Right ventricle myocardium superior (tissue), 1 donor: ENCODE measurements around the gene PLEKHA1. TPM values are rescaled to one million over a fixed set of nuclear protein-coding genes. Genes with fewer than 3 reads are reported as not detected.

Experiments used
- ATAC-seq: fragments of 200-7000 bp; cut with Tn5 transposase; one replicate; pipeline ENCODE4 v1.9.1; 2020; ENCODE audit warnings: mild to moderate bottlenecking; ENCODE audit not compliant: poor library complexity
- DNase-seq: peaks from one replicate; pipeline ENCODE4 v3.0.0-alpha.2; 2020
- intact Hi-C: fragments of 100-400 bp; cut with DNase I; formaldehyde crosslinking; loops from one replicate; pipeline ENCODE4 v1.11.2; 2022
- total RNA-seq: library from RNA; stranded (reverse); fragmentation: NEBNext Ultra II Directional; extraction: Animal tissue kit (Norgen Biotek cat#: 25700); gene quantifications from one replicate; pipeline ENCODE4 v1.2.1, GENCODE V29; 2021
- donor health status: DM: no; HTN: yes; CAD: no; lungs with severe emphysema.

Gene PLEKHA1
- total RNA-seq, 1 donor from 2014 or later, result 74.4 TPM

DNA sequence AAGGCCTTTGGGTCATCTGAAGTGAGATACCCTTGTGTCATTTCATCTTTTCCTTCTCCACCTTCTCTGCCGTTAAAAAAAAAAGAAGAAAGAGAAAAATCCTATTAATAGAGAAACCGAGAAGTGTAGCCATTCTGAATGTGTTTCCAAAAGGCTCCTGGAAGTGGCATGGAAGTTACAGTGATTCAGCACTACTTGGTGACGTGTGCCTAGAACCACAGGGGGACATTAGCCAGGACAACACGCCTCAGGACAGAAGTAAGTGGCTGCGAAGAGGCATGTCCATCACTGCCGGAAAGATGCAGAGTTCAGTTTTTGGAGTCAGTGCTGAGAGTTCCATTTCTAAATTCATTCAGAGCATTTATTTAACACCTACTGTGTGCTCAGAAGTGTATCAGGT, 93.2 kb downstream of the PLEKHA1 start:
- intact Hi-C loops, result no loop called here
- ATAC-seq (no peak), DNase-seq (no peak)

DNA sequence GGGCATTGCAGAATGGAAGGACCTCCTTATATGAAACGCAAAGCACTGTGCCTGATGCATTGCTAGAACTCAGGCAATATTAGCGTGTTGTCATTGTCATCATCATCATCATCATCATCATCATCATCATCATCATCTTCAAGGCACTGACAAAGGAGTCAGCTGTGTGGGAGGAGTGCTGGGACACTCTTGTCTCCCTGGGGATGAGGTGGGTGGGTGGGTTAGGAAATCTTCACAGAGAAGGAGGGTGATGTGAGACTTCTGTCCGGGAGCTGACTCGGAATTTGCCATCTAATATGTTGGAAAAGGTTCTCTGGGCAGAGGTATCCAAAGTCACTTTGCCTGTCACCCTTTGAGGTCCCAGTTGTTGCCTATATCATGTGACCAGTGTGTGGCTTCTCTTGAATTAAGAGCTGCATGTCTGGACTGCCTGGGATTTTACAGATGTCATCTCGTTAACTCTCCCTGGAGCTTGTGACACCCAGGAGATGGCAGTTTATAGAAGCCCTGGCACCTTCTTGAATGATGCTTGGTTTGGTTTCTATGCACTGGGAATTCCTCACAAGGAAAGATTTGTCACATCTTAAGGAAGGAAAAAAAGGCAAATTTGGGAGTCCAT, 93.9 kb downstream of the PLEKHA1 start:
- intact Hi-C loops, result no loop called here
- ATAC-seq, result no peak

DNA sequence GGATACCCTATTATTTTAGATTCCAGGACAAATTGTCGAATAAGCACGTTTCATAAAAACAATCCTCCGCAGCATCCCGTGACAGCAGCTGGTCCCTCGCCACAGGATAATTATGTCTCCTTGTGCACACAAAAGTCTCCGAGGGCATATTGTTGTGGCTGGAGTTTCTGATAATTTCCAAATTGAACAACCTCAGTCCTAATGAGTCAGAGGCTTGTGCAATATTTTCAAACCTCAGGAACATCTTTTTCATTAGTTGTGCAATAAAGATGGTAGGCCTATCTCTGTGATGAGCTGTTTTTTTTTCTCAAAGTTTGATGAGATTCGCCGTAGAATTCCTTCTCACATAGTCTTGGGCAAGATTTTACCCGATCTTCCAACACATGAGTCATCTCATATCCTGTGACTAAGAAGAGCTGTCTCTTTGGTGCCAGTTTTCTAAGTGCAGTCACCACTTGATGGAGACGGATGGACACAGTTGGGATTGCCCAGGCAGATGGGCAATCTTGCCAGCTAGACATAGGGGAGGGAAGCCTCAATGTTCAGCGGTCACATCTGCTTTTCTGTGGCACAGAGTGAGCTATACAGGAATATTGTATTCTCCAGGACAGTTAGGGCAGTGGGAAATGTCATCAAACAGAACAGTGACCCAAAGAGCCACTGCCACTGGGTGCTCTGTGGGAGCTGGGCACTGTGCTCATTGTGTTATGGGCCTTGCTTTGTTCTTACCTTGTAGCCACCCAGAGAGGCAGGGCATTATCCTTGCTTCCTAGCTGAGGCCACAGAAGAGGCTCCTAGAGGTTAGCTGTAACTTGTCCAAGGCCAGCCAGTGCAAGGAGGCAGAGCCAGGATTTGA, 94.6 kb downstream of the PLEKHA1 start:
- no peak for DNase-seq

More for the DNA sequence above, 93.9 kb downstream of the PLEKHA1 start:
- no peak for DNase-seq

DNA sequence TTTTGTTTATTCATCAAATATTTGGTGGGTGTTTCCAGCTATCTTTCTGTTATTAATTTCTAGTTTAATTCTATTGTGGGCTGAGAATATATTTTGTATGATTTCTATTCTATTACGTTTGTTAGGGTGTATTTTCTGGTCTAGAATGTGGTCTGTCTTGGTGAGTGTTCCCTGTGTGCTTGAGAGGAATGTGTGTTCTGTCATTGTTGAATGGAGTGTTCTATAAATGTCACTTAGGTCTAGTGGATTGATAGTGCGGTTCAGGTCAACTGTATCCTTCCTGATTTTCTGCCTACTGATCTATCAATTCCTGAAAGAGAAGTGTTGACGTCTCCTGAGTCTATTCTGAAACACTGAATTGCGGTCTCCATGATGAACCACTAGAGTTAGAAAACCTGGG, 95.3 kb downstream of the PLEKHA1 start:
- no peak for DNase-seq
- intact Hi-C loops, result no loop called here
- ATAC-seq, result peak; percentile 66

More for the DNA sequence above, 94.6 kb downstream of the PLEKHA1 start:
- intact Hi-C loops, result no loop called here
- ATAC-seq, result peak; percentile 65

DNA sequence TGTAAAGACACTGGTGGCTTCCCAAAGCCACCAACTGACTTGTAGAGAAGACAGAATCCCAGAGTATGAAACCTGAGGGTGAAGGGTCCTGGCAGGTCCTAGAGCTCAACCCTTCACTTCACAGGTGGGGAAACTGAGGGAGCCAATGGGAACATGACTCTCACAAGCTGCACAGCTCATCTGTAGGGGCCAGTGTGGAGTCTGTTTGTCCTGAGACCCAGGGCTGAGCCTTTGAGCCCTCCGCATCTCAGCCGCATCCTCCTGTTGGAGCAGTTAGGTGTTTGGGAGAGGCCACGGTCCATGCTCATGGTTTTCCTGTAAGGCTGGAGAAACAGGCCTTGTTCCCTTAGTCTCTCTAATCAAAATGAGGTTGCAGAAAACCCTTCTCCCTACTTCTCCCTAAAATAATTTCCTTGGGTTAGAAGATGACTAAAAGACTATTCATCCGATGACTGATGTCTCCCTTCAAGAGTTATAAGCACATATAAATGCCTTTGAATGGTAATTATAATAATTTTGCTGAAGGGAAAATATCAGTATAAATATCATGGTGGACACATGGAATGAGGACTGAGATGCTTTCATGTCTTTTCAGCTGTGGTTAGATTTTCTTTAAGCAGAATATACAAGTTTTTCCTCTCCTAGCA, 97.1 kb downstream of the PLEKHA1 start:
- intact Hi-C loops, result no loop called here
- ATAC-seq (no peak), DNase-seq (no peak)

DNA sequence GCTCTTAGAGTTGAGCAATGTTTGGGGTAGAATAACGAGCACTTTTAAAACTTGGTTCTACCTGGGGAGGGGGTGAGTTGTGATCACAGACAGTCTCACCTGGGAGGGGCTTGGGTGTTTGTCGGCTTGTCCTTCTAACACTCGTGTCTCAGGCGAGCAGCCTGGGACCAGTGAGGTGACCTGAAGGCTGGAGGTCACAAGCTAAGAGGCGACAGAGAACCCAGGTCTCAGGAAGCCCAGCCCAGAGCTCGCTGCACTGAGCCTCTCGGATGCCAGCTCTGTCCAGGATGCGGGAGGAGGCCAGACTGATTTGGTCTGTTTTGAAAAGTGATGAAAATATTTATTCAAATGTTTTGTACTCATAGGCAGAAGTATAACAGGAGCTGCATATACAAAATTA, 98.6 kb downstream of the PLEKHA1 start:
- DNase-seq (peak; percentile 30), ATAC-seq (no peak)
- intact Hi-C loops, result no loop called here

DNA sequence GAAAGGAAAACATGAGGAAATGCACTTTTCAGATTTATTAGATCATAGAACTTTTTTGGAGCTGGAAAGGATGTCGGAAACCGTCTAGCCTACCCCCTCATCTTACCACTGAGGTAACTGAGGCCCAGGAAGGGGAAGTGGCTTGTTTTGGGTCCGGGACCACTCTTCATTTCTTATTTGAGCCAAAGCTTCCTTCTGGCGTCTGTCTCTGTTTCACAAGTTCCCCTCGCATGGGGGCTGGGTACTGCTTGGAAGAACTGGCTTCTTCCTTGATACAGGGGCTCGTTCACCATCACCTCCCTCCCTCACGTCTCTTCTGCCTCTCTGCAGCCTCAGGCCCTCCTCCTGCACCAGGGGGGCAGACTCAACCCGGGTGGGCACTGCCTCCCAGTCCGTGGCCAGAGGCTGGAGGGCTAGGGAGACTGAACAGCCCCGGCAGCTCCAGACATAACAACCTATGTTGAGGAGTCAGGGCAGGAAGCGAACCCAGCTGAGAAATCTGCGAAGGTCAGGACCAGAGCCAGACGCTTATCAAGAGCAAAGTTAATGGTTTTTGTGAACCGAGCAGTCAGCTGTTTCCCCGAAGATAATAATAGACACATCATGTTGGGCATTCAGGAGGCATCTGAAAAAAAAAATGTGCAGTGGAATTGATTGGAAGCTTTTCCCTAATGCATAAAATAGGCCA, 99.8 kb downstream of the PLEKHA1 start:
- peak; percentile 73 for ATAC-seq
- peak; percentile 44 for DNase-seq
- intact Hi-C loops, result no loop called here

DNA sequence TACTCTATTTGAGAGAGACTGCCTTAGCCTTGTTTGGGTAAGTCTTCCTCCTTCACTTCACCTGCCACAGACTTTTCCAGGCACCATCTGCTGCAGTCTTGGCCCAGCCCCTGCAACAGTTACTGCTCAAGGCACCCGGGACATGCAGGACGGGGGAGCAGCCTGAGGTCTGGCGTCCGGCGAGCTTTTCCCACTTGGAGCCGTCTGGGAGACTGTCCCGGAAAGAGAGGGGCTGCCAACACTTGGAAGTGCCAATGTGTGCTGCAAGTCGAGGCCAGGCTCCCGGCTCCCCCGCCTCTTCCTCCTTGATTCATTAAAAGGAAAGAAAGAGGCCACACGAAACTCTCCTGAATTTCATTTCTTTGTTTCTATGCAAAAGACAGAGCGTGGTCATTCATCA, 100.6 kb downstream of the PLEKHA1 start:
- ATAC-seq, result peak; percentile 95
- intact Hi-C loops, result no loop called here
- DNase-seq, result peak; percentile 88

DNA sequence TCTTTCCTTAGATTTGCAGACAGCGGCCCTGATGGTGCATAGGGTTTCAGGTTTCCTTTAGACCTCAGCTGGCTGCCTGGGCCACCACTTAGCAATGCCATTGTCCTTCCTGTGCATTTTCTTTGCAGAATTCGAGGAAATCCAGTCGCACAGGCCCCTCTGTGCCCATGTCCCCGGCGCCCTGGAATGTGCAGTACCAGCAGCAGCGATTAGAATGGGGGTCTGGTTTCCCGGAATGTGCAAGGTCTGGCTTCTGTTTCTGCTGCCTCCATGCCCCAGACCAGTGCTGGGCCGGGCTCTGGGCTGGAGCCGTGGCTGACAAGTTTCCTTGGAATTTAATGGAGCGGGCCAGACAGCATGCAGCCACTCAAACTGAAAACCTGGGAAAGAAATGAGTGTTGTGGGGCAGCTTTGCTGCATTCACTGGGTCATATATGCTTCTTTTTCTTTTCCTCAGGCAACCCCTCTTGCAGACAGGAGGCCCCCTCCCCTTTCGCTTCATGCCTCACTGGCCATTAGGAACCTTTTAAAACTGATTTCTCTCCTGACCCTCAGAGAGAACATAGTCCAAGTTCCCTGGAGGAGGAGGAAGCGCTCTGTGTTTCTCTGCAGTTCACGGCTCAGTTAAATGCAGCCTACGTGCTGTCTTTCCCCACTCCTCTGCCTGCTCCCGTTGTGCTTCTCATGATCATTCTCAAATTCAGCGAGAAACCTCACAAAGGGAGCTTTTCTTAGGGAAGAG, 101.3 kb downstream of the PLEKHA1 start:
- peak; percentile 46 for DNase-seq
- intact Hi-C loops, result no loop called here
- ATAC-seq, result peak; percentile 5

DNA sequence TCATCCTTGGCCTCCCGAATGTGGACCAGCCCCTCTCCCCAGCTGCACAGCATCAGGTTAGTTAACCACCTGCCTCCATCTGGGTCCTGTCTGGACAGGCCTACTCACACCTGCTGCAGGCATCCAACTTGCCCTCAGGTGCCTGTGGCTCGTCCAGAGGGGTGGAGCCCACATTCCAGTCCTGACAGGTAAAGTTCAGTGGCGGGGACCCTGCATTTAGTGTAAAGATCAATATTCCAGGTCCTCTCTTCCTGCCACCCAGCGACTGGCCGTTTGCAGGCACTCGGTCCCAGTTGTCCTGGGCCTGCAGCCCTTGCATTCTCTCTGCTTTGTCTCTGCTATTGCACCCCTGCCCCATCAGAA, 101.8 kb downstream of the PLEKHA1 start:
- intact Hi-C loops, result no loop called here

DNA sequence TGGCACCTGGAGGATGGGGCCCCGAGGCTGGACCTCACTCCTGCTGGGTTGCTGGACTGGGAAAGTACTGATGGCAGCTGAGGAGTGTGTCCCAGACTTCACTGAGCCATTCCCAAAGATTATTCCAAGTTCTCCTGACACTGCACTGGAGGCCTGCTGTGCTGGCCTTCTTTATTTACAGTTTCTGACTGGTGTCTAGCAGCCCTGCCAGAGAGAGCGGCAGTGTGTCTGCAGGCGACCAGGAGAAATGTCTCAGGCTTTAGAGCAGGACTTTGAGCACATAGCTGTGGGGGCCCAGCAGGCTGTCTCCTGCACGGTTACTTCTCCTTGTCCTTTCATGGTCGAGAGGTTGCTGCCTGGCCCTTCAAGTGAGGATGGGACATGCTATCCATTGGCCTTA, 102.9 kb downstream of the PLEKHA1 start:
- DNase-seq (peak; percentile 28), ATAC-seq (no peak)
- intact Hi-C loops, result no loop called here

More for the DNA sequence above, 101.8 kb downstream of the PLEKHA1 start:
- DNase-seq (peak; percentile 30), ATAC-seq (no peak)

DNA sequence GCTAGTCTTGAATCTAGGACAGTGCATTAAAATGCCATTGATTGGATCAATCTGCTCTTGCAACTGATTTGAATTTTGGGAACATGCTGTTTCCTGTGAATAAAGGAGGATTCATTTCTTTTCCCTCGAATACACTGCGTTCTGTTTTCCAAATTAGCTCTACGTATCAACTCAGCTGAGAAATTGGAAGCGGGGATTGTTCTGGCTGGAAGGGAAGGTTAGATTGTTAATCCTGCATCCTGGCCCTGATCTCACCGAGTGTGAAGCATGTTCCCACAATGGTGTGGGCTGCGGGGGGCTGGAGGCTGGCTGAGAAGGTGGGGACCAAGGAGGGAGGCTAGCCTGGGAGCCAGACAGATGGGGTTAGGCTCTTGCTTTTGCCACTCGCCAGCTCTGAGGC, 104.5 kb downstream of the PLEKHA1 start:
- ATAC-seq (no peak), DNase-seq (peak; percentile 17)
- intact Hi-C loops, result no loop called here

DNA sequence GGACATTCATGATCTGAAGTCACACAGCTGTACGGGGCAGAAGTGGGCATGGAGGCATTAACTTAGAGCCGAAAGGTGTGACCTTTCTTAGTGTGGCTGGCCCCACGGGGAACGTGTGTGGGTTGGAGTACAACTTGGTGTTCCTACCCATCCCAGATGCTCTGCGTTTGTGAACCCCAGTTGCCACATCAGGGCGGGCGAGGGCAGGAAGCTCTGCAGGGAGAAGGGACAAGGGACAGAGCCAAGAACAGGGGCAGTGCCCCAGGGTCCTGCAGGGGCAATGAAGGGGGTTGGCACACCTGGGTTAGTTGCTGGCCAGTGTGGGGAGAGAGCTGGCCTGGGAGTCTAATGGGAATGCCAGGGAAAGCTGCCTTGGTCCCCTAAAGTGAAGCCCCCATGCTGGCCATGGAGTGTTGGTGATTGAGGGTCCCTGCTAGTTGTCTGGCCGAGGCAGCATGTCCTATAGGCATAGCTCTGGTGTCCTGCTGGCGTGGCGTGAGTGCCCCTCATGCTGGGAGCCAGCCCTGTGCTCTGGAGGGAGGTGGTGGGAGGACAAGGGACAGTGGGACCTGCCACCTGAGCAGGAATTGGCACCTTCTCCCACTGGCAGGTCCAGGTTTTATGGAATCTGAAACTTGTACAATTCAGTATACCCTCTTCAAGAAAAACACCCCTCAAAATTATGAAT, 105.8 kb downstream of the PLEKHA1 start:
- no peak for ATAC-seq
- peak; percentile 20 for DNase-seq
- intact Hi-C loops, result no loop called here

DNA sequence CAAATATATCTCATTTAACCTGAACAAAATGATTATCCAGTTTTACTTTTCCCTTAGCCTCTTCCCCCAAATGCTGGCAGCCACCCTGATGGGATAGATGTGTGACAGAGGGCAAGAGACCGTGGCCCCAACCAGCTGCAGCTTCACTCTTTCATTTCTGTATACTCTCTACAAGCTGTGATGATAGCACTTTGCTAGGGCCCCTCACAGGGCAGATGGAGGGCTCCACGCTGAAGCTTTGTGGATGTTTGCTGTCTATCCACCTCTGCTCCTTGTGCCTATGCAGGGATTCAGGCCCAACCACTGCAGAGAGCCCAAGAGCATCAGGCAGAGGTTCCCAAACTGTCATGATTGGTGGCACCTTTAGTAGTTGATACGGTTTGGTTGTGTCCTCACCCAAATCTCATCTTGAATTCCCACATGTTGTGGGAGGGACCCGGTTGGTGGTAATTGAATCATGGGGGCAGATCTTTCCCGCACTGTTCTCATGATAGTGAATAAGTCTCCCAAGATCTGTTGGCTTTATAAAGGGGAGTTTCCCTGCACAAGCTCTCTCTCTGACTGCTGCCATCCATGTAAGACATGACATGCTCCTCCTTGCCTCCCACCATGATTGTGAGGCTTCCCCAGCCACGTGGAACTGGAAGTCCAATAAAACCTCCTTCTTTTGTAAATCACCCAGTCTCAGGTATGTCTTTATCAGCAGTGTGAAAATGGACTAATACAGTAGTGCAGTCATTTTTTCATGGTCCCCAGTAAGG, 107.0 kb downstream of the PLEKHA1 start:
- intact Hi-C loops, result no loop called here
- DNase-seq (peak; percentile 2), ATAC-seq (no peak)
